Activated CD8-positive, alpha-beta T cell treated with anti-CD3 and anti-CD28 coated beads for 36 hours (primary cell): ENCODE data around the gene MYEOV. TPM values are rescaled to one million over a fixed set of nuclear protein-coding genes. Genes with fewer than 3 reads are reported as not detected.

Experiments used
- ATAC-seq: fragments of 200-7000 bp; cut with Tn5 transposase; one replicate; pipeline ENCODE4 v1.10.0; 2021; ENCODE audit warnings: mild to moderate bottlenecking, moderate library complexity
- CTCF ChIA-PET: fragments of 350-600 bp; sonication (Branson Sonifier 250); formaldehyde crosslinking; loops from one replicate; lab custom pipeline; 2021; ENCODE audit warnings: antibody characterized with exemption; lab: Charles Lee
- POLR2A ChIA-PET: fragments of 350-600 bp; sonication (Branson Sonifier 250); formaldehyde crosslinking; loops from one replicate; lab custom pipeline; 2021; ENCODE audit warnings: antibody characterized with exemption; lab: Charles Lee
- DNase-seq: peaks from one replicate; pipeline ENCODE4 v3.0.0-alpha.2; 2020
- H3K27ac Mint-ChIP-seq: one replicate; pipeline ENCODE4 v1.8.0; 2021; ENCODE audit warnings: mild to moderate bottlenecking, mixed read lengths
- H3K27me3 Mint-ChIP-seq: one replicate; pipeline ENCODE4 v1.8.0; 2021; ENCODE audit warnings: mixed read lengths
- H3K36me3 Mint-ChIP-seq: one replicate; pipeline ENCODE4 v1.8.0; 2021; ENCODE audit warnings: low read depth, mixed read lengths
- H3K4me1 Mint-ChIP-seq: one replicate; pipeline ENCODE4 v1.8.0; 2021; ENCODE audit warnings: low read depth, mixed read lengths
- H3K4me3 Mint-ChIP-seq: one replicate; pipeline ENCODE4 v1.8.0; 2021; ENCODE audit warnings: mild to moderate bottlenecking, moderate library complexity, mixed read lengths
- H3K9me3 Mint-ChIP-seq: one replicate; pipeline ENCODE4 v1.8.0; 2021; ENCODE audit warnings: mixed read lengths
- intact Hi-C: fragments of 100-400 bp; cut with micrococcal nuclease; formaldehyde crosslinking; loops from one replicate; pipeline ENCODE4 v1.10.0; 2022
- total RNA-seq, 2 experiments: library from RNA; stranded (reverse); gene quantifications; one replicate each; pipeline ENCODE4 v1.2.3, GENCODE V29; 2021
- TF ChIP-seq, protein P1 (sequence below): fragments of 200-600 bp; IDR thresholded peaks from one replicate; pipeline ENCODE4 v1.8.0; 2022; ENCODE audit warnings: antibody characterized with exemption, mild to moderate bottlenecking

MYEOV gene
- total RNA-seq, 2 experiments from 2014 or later: not detected

DNA sequence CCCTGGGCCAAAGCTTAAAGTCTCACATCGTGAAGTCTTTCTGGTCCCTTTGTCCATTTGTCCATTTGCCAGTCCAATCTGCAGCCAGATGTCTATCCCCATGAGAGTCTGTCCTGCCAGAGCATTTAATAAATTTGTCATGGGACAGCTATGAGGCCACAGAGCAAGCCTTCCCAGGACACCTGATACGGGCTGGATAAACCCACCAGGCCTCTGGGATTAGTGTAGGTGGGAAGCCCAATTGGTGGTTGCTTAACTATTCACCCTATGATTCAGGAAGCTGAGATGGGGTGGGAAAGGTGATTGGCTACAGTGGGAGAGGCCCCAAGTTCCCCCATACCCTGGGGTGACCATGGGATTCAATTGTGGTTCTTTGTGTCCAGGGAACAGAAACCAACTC, 39.9 kb downstream of the MYEOV start:
- peaks cover 6% of the 10 kb centered on the region for H3K9me3 Mint-ChIP-seq
- H3K4me1 Mint-ChIP-seq: peaks cover 27% of the 10 kb centered on the region
- ChIA-PET POLR2A (no interaction called here), CTCF (interaction anchor here (1.1 kb wide), 1 partner anchor 22 kb away, joined by 3 read pairs; no protein-coding TSS in a partner anchor)
- ATAC-seq: no peak
- H3K27ac Mint-ChIP-seq: no peak overlapping the region
- no peak for DNase-seq
- TF ChIP-seq, protein P1, sequence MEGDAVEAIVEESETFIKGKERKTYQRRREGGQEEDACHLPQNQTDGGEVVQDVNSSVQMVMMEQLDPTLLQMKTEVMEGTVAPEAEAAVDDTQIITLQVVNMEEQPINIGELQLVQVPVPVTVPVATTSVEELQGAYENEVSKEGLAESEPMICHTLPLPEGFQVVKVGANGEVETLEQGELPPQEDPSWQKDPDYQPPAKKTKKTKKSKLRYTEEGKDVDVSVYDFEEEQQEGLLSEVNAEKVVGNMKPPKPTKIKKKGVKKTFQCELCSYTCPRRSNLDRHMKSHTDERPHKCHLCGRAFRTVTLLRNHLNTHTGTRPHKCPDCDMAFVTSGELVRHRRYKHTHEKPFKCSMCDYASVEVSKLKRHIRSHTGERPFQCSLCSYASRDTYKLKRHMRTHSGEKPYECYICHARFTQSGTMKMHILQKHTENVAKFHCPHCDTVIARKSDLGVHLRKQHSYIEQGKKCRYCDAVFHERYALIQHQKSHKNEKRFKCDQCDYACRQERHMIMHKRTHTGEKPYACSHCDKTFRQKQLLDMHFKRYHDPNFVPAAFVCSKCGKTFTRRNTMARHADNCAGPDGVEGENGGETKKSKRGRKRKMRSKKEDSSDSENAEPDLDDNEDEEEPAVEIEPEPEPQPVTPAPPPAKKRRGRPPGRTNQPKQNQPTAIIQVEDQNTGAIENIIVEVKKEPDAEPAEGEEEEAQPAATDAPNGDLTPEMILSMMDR: no peak
- H3K36me3 Mint-ChIP-seq: peaks cover 3% of the 10 kb centered on the region
- intact Hi-C loops: no loop called here
- no peak overlapping the region for H3K4me3 Mint-ChIP-seq
- no peaks in the 10 kb centered on the region for H3K27me3 Mint-ChIP-seq

DNA sequence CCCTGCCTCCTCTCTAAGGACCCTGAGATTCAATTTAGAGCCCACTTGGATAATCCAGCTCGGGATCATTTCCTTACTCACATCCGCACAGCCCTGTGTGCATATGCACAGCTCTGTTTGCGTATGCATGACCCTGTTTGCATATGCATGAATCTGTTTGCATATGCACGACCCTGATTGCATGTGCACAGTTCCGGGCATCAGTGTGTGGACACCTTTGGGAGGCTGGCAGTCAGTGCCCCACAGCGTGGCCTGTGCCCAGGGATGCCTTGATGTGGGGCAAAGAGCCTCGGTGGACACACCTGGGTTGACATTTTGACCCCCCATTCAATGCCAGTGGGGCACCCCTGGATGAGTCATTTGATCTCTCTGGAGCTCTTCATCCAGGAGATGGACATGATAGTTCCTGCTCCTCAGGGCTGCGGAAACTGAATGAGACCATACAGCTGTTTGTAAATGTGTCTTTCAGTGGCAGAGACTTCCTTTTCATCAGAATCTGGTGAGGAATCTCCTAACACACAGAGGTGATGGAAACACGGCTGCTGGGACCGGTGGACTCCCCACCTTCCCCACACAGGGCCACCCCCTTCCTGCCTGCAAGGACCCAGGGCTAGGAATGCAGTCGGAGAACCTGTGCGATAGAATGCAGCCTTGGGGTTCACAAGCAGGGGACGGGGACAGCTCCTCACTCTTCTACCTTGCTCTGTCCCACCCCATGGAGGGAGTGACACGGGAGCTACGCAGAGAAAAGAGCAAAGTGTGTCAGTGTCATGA, 41.2 kb downstream of the MYEOV start:
- POLR2A ChIA-PET: interaction anchor here (0.6 kb wide), 1 partner anchor 35 kb away, joined by 3 read pairs; no protein-coding TSS in a partner anchor
- Mint-ChIP-seq H3K4me1 (peaks cover 38% of the 10 kb centered on the region), H3K36me3 (peaks cover 8% of the 10 kb centered on the region), H3K4me3 (no peak overlapping the region), H3K27me3 (no peaks in the 10 kb centered on the region), H3K27ac (no peak overlapping the region), H3K9me3 (peaks cover 18% of the 10 kb centered on the region)
- no peak for DNase-seq
- intact Hi-C loops: no loop called here
- TF ChIP-seq, protein P1: no peak
- no peak for ATAC-seq
- CTCF ChIA-PET: interaction anchor here (0.8 to 1.5 kb wide), 5 partner anchors 18 to 232 kb away, joined by 3 to 4 read pairs (median 3); no protein-coding TSS in a partner anchor

DNA sequence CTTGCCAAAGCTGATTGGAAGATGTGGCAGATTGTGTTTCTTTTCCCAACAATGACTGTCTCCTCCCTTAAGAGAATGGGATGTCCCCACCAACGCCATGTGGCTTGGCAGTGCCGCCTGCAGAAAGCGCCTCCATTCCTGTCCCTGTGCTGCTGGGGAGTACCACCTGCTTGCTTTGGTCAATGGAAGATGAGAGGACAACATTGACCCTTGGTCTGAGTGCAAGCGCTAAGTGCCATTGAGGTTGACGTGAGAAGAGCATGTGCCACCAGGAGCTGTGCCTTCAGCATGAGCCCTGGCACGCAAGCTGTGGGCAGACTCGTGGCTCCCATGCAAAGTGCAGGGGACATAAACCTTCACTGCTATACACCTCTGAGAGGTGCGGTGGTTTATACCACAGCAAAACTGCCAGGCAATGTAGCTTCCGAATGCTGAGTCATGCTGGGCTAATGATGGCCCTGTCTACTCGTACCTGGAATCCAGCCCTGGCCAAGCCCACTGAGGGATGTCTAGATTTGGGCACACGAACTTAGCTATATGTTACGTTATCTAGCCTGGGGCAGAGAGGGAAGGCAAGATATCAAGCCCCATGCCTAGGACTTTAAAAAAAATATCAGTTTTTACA, 41.9 kb downstream of the MYEOV start:
- intact Hi-C loops: no loop called here
- no peak overlapping the region for H3K4me3 Mint-ChIP-seq
- ChIA-PET POLR2A (interaction anchor here (0.6 kb wide), 2 partner anchors 34 to 36 kb away, joined by 3 read pairs; no protein-coding TSS in a partner anchor), CTCF (interaction anchor here (1.1 to 1.5 kb wide), 3 partner anchors 17 to 233 kb away, joined by 3 read pairs; no protein-coding TSS in a partner anchor)
- H3K27me3 Mint-ChIP-seq: no peaks in the 10 kb centered on the region
- ATAC-seq (no peak), DNase-seq (no peak)
- peaks cover 23% of the 10 kb centered on the region for H3K9me3 Mint-ChIP-seq
- H3K36me3 Mint-ChIP-seq: peaks cover 8% of the 10 kb centered on the region
- peaks cover 38% of the 10 kb centered on the region for H3K4me1 Mint-ChIP-seq
- no peak overlapping the region for H3K27ac Mint-ChIP-seq
- TF ChIP-seq, protein P1: no peak

DNA sequence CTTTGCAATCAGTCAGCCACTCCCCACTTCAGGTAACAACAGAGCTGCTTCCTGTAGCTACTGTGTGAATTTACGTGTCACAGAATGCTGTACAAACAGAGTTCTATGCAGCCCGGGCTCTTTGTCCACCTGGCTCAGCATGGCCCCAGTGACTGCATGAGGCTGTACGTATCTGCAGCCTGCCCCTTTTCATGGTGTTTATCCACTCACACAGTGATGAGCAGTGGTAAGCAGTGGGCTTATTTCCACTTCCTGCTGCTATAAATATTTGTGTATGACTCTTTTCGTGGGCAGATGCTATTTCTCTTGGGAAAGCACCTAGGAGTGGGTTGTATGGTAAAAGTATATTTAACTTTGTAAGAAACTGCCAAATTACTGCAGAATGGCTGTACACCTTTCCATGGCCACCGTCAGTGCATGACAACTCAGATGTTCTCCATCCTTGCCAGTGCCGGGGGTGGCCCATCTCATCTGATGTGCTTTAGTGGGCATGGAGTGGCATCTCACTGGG, 43.3 kb downstream of the MYEOV start:
- H3K27ac Mint-ChIP-seq: peak overlapping the region; percentile 94
- H3K27me3 Mint-ChIP-seq: no peaks in the 10 kb centered on the region
- TF ChIP-seq, protein P1: no peak
- CTCF ChIA-PET: no interaction called here
- peaks cover 8% of the 10 kb centered on the region for H3K36me3 Mint-ChIP-seq
- intact Hi-C loops: loop anchor here (1.0 kb wide), 1 partner anchor 40 kb away; no protein-coding TSS in a partner anchor
- peaks cover 38% of the 10 kb centered on the region for H3K4me1 Mint-ChIP-seq
- DNase-seq (peak; percentile 78), ATAC-seq (peak; percentile 91)
- POLR2A ChIA-PET: interaction anchor here (0.6 kb wide), 1 partner anchor 22 kb away, joined by 3 read pairs; no protein-coding TSS in a partner anchor
- H3K4me3 Mint-ChIP-seq: peak overlapping the region; percentile 34
- peaks cover 20% of the 10 kb centered on the region for H3K9me3 Mint-ChIP-seq
